DND-41 (cell line): ENCODE measurements around the gene BRPF1.

Experiments
- CTCF ChIP-seq: IDR thresholded peaks from 2 replicates; pipeline ENCODE4 v1.5.1; 2012; ENCODE audit warnings: borderline replicate concordance, low read length, moderate library complexity, mild to moderate bottlenecking; ENCODE audit not compliant: poor library complexity, severe bottlenecking; ENCODE audit errors: extremely low read depth
- EZH2 ChIP-seq: IDR thresholded peaks from 3 replicates; pipeline ENCODE4 v1.6.1; 2012; ENCODE audit warnings: borderline replicate concordance, low read depth, mild to moderate bottlenecking, moderate library complexity, low read length, inconsistent platforms; ENCODE audit not compliant: severe bottlenecking

- TF ChIP-seq CTCF (no peak), EZH2 (no peak)
Observed at GRCh38 chr3:9712415-9712814, 19.1 kb upstream of the BRPF1 start.
